GM12873 (cell line): ENCODE data around the gene CSNK2A3.

Experiments
- TF ChIP-seq, protein P1 (sequence below): IDR thresholded peaks from 2 replicates; pipeline ENCODE4 v1.5.1; 2012; ENCODE audit warnings: low read depth, mild to moderate bottlenecking, moderate library complexity, low read length, control low read depth; ENCODE audit not compliant: insufficient read depth; ENCODE audit errors: missing control alignments

Gene CSNK2A3

DNA sequence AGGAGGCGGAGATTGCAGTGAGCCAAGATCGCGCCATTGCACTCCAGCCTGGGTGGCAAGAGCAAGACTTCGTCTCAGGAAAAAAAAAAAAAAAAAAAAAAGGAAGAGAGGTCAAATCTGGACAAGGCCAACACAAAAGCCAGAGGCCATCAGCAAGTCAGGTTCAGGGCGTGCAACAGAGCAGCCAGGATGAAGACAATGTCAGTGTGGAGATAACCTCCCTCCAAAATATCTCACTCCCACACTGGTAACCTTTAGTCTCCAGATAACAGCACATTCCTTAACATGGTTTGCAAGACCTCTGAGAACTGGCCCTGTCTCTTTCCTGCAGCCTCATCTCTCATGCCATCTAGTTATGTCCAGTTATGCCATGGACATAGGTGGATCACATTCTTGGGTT is 4.7 kb downstream of the CSNK2A3 start:
- TF ChIP-seq, protein P1, sequence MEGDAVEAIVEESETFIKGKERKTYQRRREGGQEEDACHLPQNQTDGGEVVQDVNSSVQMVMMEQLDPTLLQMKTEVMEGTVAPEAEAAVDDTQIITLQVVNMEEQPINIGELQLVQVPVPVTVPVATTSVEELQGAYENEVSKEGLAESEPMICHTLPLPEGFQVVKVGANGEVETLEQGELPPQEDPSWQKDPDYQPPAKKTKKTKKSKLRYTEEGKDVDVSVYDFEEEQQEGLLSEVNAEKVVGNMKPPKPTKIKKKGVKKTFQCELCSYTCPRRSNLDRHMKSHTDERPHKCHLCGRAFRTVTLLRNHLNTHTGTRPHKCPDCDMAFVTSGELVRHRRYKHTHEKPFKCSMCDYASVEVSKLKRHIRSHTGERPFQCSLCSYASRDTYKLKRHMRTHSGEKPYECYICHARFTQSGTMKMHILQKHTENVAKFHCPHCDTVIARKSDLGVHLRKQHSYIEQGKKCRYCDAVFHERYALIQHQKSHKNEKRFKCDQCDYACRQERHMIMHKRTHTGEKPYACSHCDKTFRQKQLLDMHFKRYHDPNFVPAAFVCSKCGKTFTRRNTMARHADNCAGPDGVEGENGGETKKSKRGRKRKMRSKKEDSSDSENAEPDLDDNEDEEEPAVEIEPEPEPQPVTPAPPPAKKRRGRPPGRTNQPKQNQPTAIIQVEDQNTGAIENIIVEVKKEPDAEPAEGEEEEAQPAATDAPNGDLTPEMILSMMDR, result no peak

DNA sequence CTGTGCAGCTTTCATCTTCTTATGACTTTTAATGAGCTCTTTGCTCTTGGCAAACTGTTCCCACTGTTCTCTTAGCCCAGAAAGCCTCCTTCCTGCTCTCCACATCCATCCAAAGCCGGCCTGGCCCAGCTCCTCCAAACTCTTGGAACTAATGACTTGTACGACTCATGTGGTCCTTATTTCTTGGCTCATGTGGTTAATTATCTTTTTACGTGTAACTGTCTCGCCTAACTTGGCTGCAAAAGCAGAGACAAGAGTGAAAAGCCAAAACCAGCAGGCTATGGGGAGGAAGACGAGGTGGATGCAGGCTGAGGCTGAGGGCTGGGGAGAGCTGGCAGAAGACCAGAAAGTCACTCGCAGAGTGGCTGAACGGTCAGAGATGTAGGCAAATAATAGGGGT is 5.5 kb downstream of the CSNK2A3 start:
- TF ChIP-seq, protein P1, result no peak

DNA sequence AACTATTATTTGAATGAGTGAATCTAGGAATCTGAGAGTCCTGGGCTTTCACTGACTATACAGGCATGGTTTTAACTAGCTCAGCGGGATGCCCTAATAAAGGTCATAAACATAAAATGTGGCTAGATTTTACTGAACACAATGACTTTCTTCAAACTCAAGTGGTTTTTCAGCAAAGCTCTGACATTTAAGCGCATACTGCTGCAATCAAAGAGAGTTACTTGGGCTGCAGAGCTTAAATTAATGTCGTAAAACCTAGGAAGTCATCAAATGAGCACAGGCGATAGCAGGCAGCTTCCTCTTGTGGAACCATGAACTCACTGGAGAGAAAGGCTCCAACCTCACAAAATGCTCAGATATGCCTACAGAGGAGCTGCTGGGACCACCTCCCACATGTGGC is 6.7 kb downstream of the CSNK2A3 start:
- TF ChIP-seq, protein P1, result no peak

DNA sequence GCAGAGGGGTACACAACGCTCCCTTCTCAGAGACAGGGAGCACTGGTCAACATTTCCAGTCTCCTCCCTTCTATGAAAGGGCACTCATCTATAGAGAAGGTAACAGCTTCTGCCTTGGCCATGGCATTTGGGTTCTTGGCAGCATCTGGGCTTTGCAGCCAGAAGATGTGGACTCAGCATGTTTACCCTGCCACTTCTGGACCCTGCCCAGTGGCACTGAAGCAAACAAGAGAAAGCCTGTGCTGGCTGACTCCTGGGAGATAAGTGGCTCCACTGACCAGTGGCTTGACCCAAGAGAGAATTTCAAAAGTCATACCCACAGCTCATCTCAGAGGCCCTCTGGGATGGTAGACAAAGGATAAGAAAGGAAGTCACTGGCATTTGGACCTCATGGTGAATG is 8.0 kb downstream of the CSNK2A3 start:
- TF ChIP-seq, protein P1, result no peak

DNA sequence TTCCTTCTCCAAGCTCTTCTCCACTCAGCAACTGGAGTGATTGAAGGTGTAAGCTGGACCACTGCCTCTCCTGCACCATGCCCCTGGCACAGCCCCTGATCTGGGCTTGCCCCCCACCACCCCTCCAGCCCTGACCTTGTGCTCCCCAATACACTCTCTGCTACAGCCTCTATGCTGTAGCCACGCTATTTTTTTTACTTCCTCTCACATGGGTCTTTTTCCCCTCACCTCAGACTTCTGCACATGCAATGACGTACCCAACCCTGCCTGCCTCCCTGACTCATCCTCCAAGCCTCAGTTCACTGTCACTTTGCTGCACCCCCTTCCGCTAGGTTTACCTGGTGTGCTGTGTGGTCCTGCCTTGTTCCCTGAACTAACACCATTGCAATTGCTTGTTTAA is 9.0 kb downstream of the CSNK2A3 start:
- TF ChIP-seq, protein P1, result no peak

DNA sequence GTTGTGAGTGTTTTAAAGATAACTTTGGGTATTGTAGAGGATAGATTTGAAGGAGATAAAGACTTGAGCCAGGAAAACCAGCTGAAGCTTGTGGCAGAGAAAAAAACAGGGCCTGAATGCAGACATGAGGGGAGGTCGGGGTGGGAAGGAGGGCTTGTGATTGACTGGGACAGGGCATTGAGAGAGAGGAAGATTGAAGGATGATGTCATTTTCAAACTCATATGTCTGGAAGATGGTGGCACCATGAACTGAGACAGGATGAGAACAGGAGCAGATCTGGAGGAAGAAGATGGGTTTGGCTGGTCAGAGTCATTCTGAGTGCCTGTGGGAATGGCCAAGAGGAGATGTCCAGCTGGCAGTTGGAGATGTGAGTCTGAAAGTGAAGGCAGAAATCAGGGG is 14.7 kb downstream of the CSNK2A3 start:
- TF ChIP-seq, protein P1, result no peak

DNA sequence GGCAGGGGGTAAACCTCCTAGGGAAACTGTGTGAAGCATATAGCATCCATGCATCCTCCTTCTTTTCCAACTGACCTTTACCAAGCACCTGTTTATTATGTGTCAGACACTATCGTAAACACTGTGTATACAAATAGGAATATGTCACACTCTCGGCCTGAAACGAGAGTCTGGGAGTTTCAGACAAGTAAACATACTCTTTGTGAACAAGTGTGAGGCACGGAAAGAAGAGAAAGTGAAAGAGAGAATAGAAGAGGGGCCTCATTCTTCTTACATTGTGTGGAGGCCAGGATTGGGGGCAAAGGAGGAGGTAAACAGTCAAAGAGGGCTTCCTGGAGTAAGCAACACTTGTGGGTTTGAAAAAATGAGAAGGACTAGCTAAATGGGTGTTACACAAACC is 16.4 kb downstream of the CSNK2A3 start:
- TF ChIP-seq, protein P1, result no peak
